Keratinocyte (primary cell): ENCODE measurements around the gene FMN1. TPM values are rescaled to one million over a fixed set of nuclear protein-coding genes. Genes with fewer than 3 reads are reported as not detected.
A peak's percentile ranks its signal among the peaks of the same experiment; 100 is the strongest.

ENCODE experiments used
- DNase-seq: peaks from one replicate; pipeline ENCODE4 v3.0.0-alpha.2; 2011; ENCODE audit warnings: low read depth, missing footprints, low spot score
- FAIRE-seq: peaks from 2 replicates; lab custom pipeline; 2011; peaks lifted over from hg19 to GRCh38; lab: Jason Lieb, UNC
- H2AFZ ChIP-seq: 2 replicates; pipeline ENCODE4 v1.6.0; 2012; ENCODE audit warnings: low read length, control low read depth, inconsistent platforms; ENCODE audit not compliant: control insufficient read depth
- H3K27ac ChIP-seq: 2 replicates; pipeline ENCODE4 v1.5.1; 2011; ENCODE audit warnings: low read length; ENCODE audit not compliant: control insufficient read depth, insufficient read depth
- H3K27me3 ChIP-seq: 3 replicates; pipeline ENCODE4 v1.6.0; 2011; ENCODE audit warnings: low read length; ENCODE audit not compliant: control insufficient read depth, insufficient read depth; ENCODE audit errors: extremely low read depth
- H3K36me3 ChIP-seq, 2 experiments: 2 replicates in 1 of 2; 3 replicates in 1 of 2; pipeline ENCODE4 v1.5.1; 2011; ENCODE audit warnings: low read length in 2 of 2, mild to moderate bottlenecking in 1 of 2; ENCODE audit not compliant: control insufficient read depth in 2 of 2, insufficient read depth in 2 of 2; ENCODE audit errors: extremely low read depth in 1 of 2
- H3K4me1 ChIP-seq: 3 replicates; pipeline ENCODE4 v1.5.1; 2011; ENCODE audit warnings: low read length; ENCODE audit not compliant: control insufficient read depth, insufficient read depth; ENCODE audit errors: extremely low read depth
- H3K4me2 ChIP-seq: 3 replicates; pipeline ENCODE4 v1.6.0; 2011; ENCODE audit warnings: low read depth, low read length; ENCODE audit not compliant: control insufficient read depth, insufficient read depth; ENCODE audit errors: extremely low read depth
- H3K4me3 ChIP-seq, 3 experiments: fragments of 200-600 bp in 1 of 3; sonication (generic) in 1 of 3; 2 replicates in 2 of 3; 3 replicates in 1 of 3; pipeline ENCODE4 v1.5.1; 2011 to 2016; ENCODE audit warnings: low read length in 3 of 3, mild to moderate bottlenecking in 3 of 3, control low read depth in 2 of 3, inconsistent platforms in 1 of 3, low read depth in 1 of 3, mixed read lengths in 1 of 3, mixed run types in 1 of 3, moderate library complexity in 1 of 3; ENCODE audit not compliant: control insufficient read depth in 2 of 3, insufficient read depth in 2 of 3; ENCODE audit errors: extremely low read depth in 1 of 3
- H3K79me2 ChIP-seq: 2 replicates; pipeline ENCODE4 v1.6.0; 2012; ENCODE audit warnings: low read length; ENCODE audit not compliant: control insufficient read depth, insufficient read depth
- H3K9ac ChIP-seq: 3 replicates; pipeline ENCODE4 v1.6.0; 2011; ENCODE audit warnings: low read length; ENCODE audit not compliant: control insufficient read depth, insufficient read depth; ENCODE audit errors: extremely low read depth
- H3K9me1 ChIP-seq: 3 replicates; pipeline ENCODE4 v1.6.0; 2011; ENCODE audit warnings: low read length; ENCODE audit not compliant: control insufficient read depth, insufficient read depth; ENCODE audit errors: extremely low read depth
- H3K9me3 ChIP-seq: 2 replicates; pipeline ENCODE4 v1.5.1; 2012; ENCODE audit warnings: low read depth, low read length; ENCODE audit not compliant: control insufficient read depth
- H4K20me1 ChIP-seq: 3 replicates; pipeline ENCODE4 v1.6.0; 2011; ENCODE audit warnings: low read length; ENCODE audit not compliant: control insufficient read depth, insufficient read depth; ENCODE audit errors: extremely low read depth
- CTCF ChIP-seq, 3 experiments: IDR thresholded peaks in 1 of 3; conservative IDR thresholded peaks in 1 of 3; optimal IDR thresholded peaks in 1 of 3; 2 replicates in 2 of 3; 3 replicates in 1 of 3; pipeline versions ENCODE3 to v1.5.1; 2011; ENCODE audit warnings: low read length in 3 of 3, mild to moderate bottlenecking in 3 of 3, moderate library complexity in 2 of 3, control low read depth in 1 of 3, inconsistent platforms in 1 of 3; ENCODE audit not compliant: insufficient read depth in 2 of 3; ENCODE audit errors: extremely low read depth in 1 of 3
- EZH2 ChIP-seq: IDR thresholded peaks from one replicate; pipeline ENCODE4 v1.6.1; 2012; ENCODE audit warnings: inconsistent platforms, mild to moderate bottlenecking, low read length, moderate library complexity
- dilution Hi-C: fragments of 300-500 bp; cut with MboI; formaldehyde crosslinking; loops from one replicate; pipeline ENCODE4 v1.7.0; 2020; ENCODE audit warnings: low sequenced_read_pairs; ENCODE audit not compliant: extremely low pct_ligation_motif_present
- polyA plus RNA-seq, 5 experiments: library from polyadenylated mRNA; depleted of rRNA in 3 of 5; stranded (reverse) in 3 of 5; stranded (forward) in 1 of 5; unstranded in 1 of 5; fragments of >200 nt; gene quantifications; 1 replicate in 1 of 5; 2 replicates in 3 of 5; 3 replicates in 1 of 5; pipeline versions ENCODE4 v1.2.1 to v1.2.3, GENCODE V29; 2011 to 2012; ENCODE audit warnings: missing spikeins in 2 of 5, low read depth in 1 of 5, low replicate concordance in 1 of 5

The FMN1 gene
- polyA plus RNA-seq, 1 donor (not counting 4 experiments of a cell fraction or from before 2014, with no cell fraction given), result 0.71 TPM

DNA sequence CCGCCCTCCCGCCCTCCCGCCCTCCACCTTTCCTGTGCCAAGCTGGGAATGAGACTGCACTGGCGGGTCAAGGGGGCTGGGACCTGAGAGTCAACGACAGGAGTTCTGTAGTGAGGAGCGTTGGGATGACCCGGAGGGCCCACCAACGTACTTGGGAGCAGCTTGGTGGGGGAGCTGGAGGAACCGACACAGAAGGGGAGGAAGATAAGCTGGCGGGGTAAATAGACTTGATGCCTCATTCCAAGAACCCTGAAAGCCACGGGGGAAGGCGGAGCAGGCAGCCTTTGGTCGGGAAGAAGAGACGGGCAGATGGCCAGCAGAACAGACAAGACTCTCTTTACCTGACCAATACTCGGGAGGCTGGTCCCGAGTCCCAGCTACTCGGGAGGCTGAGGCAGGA is 277 bp downstream of the FMN1 start:
- Histone ChIP-seq H3K9ac (peak overlapping the region; percentile 83), H3K36me3 (no peaks in the 10 kb centered on the region), H3K4me1 (peaks cover 9% of the 10 kb centered on the region), H3K27me3 (peaks cover 11% of the 10 kb centered on the region), H3K4me3 (peak overlapping the region; percentile 47 to 83 (median 71)), H3K79me2 (no peaks in the 10 kb centered on the region), H3K4me2 (peak overlapping the region; percentile 96), H3K27ac (no peak overlapping the region), H3K9me3 (no peaks in the 10 kb centered on the region), H2AFZ (peak overlapping the region; percentile 76), H4K20me1 (no peaks in the 10 kb centered on the region), H3K9me1 (no peaks in the 10 kb centered on the region)
- TF ChIP-seq EZH2 (no peak), CTCF (optimal IDR thresholded peaks at IDR 0.05 in 1 of 3, IDR thresholded peaks at IDR 0.05 in 1 of 3, conservative IDR thresholded peaks at IDR 0.05 in 1 of 3; ENCODE audit: extremely low read depth in 1 of 3, insufficient read depth in 2 of 3, low read length in 3 of 3) (no peak)
- DNase-seq (no peak), FAIRE-seq (no peak)
- dilution Hi-C loops, result no loop called here

GRCh38 chr15:33191591-33191990 is 2.9 kb downstream of the FMN1 start:
- DNase-seq, result no peak

More at GRCh38 chr15:33191591-33191990, 2.9 kb downstream of the FMN1 start:
- no peaks in the 10 kb centered on the region for H3K36me3 ChIP-seq
- H3K9me1 ChIP-seq, result no peaks in the 10 kb centered on the region
- no peak for TF ChIP-seq EZH2
- no peak for TF ChIP-seq CTCF (optimal IDR thresholded peaks at IDR 0.05 in 1 of 3, IDR thresholded peaks at IDR 0.05 in 1 of 3, conservative IDR thresholded peaks at IDR 0.05 in 1 of 3; ENCODE audit: extremely low read depth in 1 of 3, insufficient read depth in 2 of 3, low read length in 3 of 3)
- H4K20me1 ChIP-seq, result no peaks in the 10 kb centered on the region
- H3K4me2 ChIP-seq, result no peak overlapping the region
- H3K4me1 ChIP-seq, result peaks cover 9% of the 10 kb centered on the region
- no peak overlapping the region for H3K4me3 ChIP-seq
- no peak overlapping the region for H3K9ac ChIP-seq
- peak; percentile 13 for FAIRE-seq
- dilution Hi-C loops, result no loop called here
- H3K79me2 ChIP-seq, result no peaks in the 10 kb centered on the region
- no peaks in the 10 kb centered on the region for H3K9me3 ChIP-seq
- no peak overlapping the region for H3K27ac ChIP-seq
- no peak overlapping the region for H2AFZ ChIP-seq
- H3K27me3 ChIP-seq, result peaks cover 11% of the 10 kb centered on the region
